ENCODE data around the gene BMAL1.

DNA sequence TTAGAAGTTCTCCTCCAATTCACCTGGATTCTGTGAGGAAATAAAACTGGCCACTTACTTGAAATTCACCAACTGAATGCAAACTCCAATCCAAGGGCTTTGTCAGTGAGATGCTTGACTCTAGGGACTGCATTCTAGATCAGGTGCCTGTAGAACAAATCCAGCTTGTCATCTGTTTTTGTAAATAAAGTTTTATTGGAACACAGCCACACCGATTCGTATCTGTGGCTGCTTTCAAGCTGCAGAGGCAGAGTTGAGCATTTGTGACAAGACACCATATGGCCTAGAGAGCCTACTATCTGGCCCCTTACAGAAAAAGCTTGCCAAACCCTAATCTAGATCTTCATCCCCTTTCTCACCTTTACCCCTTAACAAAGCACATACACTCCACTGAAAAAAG, 103.1 kb downstream of the BMAL1 start:
- TF ChIP-seq MAX (IDR thresholded peaks at IDR 0.05) (no peak), CREB1 (IDR thresholded peaks at IDR 0.05; ENCODE audit: low read depth) (no peak), EP300 (IDR thresholded peaks at IDR 0.05; ENCODE audit: borderline replicate concordance) (no peak), RAD21 (IDR thresholded peaks at IDR 0.05; ENCODE audit: low read depth) (no peak), TAF1 (IDR thresholded peaks at IDR 0.05; ENCODE audit: low read depth) (no peak), NFIC (IDR thresholded peaks at IDR 0.05) (no peak), YY1 (IDR thresholded peaks at IDR 0.05; ENCODE audit: low read depth) (no peak), TCF12 (IDR thresholded peaks at IDR 0.05; ENCODE audit: low read depth) (no peak), CEBPB (IDR thresholded peaks at IDR 0.05) (no peak), EGR1 (IDR thresholded peaks at IDR 0.05) (no peak), ZBTB7A (IDR thresholded peaks at IDR 0.05; ENCODE audit: low read depth) (no peak), FOXM1 (IDR thresholded peaks at IDR 0.05; ENCODE audit: borderline replicate concordance, low read depth) (no peak)
- TF ChIP-seq, protein P1, sequence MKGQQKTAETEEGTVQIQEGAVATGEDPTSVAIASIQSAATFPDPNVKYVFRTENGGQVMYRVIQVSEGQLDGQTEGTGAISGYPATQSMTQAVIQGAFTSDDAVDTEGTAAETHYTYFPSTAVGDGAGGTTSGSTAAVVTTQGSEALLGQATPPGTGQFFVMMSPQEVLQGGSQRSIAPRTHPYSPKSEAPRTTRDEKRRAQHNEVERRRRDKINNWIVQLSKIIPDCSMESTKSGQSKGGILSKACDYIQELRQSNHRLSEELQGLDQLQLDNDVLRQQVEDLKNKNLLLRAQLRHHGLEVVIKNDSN (IDR thresholded peaks at IDR 0.05): no peak
